ENCODE measurements around the gene ANO6.

DNA sequence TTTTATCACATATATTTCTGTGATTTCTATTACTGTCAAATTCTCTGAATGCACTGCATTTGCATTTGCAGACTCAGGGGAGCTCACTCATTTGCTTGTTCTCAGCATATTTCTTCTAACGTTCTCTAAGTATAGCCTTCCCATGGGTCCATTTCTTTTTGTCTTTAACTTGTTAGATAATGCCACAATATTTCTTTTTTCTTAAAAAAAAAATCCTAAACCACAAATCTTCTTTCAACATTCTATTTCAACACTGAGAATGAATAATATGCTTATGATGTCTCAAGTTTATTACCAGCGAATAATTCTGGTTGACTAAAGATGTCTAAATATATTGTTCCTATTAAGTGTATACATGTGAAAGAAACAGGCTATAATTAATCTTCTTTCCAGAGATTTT lies 200.2 kb downstream of the ANO6 start:
- TF ChIP-seq, protein P1, sequence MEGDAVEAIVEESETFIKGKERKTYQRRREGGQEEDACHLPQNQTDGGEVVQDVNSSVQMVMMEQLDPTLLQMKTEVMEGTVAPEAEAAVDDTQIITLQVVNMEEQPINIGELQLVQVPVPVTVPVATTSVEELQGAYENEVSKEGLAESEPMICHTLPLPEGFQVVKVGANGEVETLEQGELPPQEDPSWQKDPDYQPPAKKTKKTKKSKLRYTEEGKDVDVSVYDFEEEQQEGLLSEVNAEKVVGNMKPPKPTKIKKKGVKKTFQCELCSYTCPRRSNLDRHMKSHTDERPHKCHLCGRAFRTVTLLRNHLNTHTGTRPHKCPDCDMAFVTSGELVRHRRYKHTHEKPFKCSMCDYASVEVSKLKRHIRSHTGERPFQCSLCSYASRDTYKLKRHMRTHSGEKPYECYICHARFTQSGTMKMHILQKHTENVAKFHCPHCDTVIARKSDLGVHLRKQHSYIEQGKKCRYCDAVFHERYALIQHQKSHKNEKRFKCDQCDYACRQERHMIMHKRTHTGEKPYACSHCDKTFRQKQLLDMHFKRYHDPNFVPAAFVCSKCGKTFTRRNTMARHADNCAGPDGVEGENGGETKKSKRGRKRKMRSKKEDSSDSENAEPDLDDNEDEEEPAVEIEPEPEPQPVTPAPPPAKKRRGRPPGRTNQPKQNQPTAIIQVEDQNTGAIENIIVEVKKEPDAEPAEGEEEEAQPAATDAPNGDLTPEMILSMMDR (IDR thresholded peaks at IDR 0.05), result no peak
- no peak for TF ChIP-seq POLR2A (IDR thresholded peaks at IDR 0.05)
